Activated CD8-positive, alpha-beta memory T cell treated with anti-CD3 and anti-CD28 coated beads, Interleukin-2, amount 10 ng/mL, durations not matched to agents 7 days and 5 days (primary cell): Measurements from ENCODE around the gene KLHL30. TPM values are rescaled to one million over a fixed set of nuclear protein-coding genes. Genes with fewer than 3 reads are reported as not detected.
"Not testable (repeated sequence)": the region's sequence is repeated elsewhere in the genome, so short reads cannot be mapped to it uniquely, and the experiment has no call there.

ENCODE experiments used
- ATAC-seq: fragments of 150-1000 bp; cut with Tn5 transposase; one replicate; pipeline ENCODE4 v1.10.0; 2021; ENCODE audit warnings: moderate library complexity
- CTCF ChIA-PET: fragments of 350-600 bp; sonication (Branson Sonifier 250); formaldehyde crosslinking; loops from one replicate; lab custom pipeline; 2021; ENCODE audit warnings: antibody characterized with exemption; lab: Charles Lee
- DNase-seq: peaks from one replicate; pipeline ENCODE4 v3.0.0-alpha.2; 2020
- H3K27ac Mint-ChIP-seq: one replicate; pipeline ENCODE4 v1.8.0; 2021; ENCODE audit warnings: mild to moderate bottlenecking, mixed read lengths
- H3K27me3 Mint-ChIP-seq: one replicate; pipeline ENCODE4 v1.8.0; 2021; ENCODE audit warnings: mixed read lengths
- H3K36me3 Mint-ChIP-seq: one replicate; pipeline ENCODE4 v1.8.0; 2021; ENCODE audit warnings: mild to moderate bottlenecking, mixed read lengths
- H3K4me1 Mint-ChIP-seq: one replicate; pipeline ENCODE4 v1.8.0; 2021; ENCODE audit warnings: mixed read lengths
- H3K4me3 Mint-ChIP-seq: one replicate; pipeline ENCODE4 v1.8.0; 2021; ENCODE audit warnings: mild to moderate bottlenecking, moderate library complexity, mixed read lengths
- H3K9me3 Mint-ChIP-seq: one replicate; pipeline ENCODE4 v1.8.0; 2022; ENCODE audit warnings: low read depth, mixed read lengths
- total RNA-seq, 2 experiments: library from RNA; stranded (reverse); gene quantifications; one replicate each; pipeline ENCODE4 v1.2.3, GENCODE V29; 2021

KLHL30 gene
- total RNA-seq, 2 experiments from 2014 or later: not detected

GRCh38 chr2:238106698-238107524 lies 31.6 kb upstream of the KLHL30 start:
- ATAC-seq (no peak), DNase-seq (peak; percentile 39)
- Mint-ChIP-seq H3K9me3 (no peaks in the 10 kb centered on the region), H3K4me3 (no peak overlapping the region), H3K27me3 (no peaks in the 10 kb centered on the region), H3K27ac (no peak overlapping the region), H3K36me3 (no peaks in the 10 kb centered on the region), H3K4me1 (peaks cover 13% of the 10 kb centered on the region)
- CTCF ChIA-PET: no interaction called here

GRCh38 chr2:238107525-238108422 lies 30.7 kb upstream of the KLHL30 start:
- DNase-seq (peak; percentile 28), ATAC-seq (no peak)
- no peaks in the 10 kb centered on the region for H3K27me3 Mint-ChIP-seq
- H3K27ac Mint-ChIP-seq: no peak overlapping the region
- peaks cover 13% of the 10 kb centered on the region for H3K4me1 Mint-ChIP-seq
- CTCF ChIA-PET: no interaction called here
- no peaks in the 10 kb centered on the region for H3K36me3 Mint-ChIP-seq
- no peak overlapping the region for H3K4me3 Mint-ChIP-seq
- peaks cover 2% of the 10 kb centered on the region for H3K9me3 Mint-ChIP-seq

- DNase-seq: peak; percentile 55
- H3K4me1 Mint-ChIP-seq: peaks cover 13% of the 10 kb centered on the region
Observed at GRCh38 chr2:238108423-238109183, 29.9 kb upstream of the KLHL30 start.

GRCh38 chr2:238113611-238114010 lies 24.9 kb upstream of the KLHL30 start:
- no peak overlapping the region for H3K4me3 Mint-ChIP-seq
- CTCF ChIA-PET: no interaction called here
- H3K27ac Mint-ChIP-seq: no peak overlapping the region
- H3K4me1 Mint-ChIP-seq: peaks cover 7% of the 10 kb centered on the region
- DNase-seq: no peak
- ATAC-seq: no peak
- H3K36me3 Mint-ChIP-seq: no peaks in the 10 kb centered on the region
- H3K27me3 Mint-ChIP-seq: no peaks in the 10 kb centered on the region
- peaks cover 6% of the 10 kb centered on the region for H3K9me3 Mint-ChIP-seq

More at GRCh38 chr2:238108423-238109183, 29.9 kb upstream of the KLHL30 start:
- Mint-ChIP-seq H3K36me3 (no peaks in the 10 kb centered on the region), H3K4me3 (no peak overlapping the region), H3K9me3 (peaks cover 6% of the 10 kb centered on the region), H3K27ac (no peak overlapping the region), H3K27me3 (no peaks in the 10 kb centered on the region)
- CTCF ChIA-PET: no interaction called here
- peak; percentile 67 for ATAC-seq

GRCh38 chr2:238114331-238114841 lies 24.1 kb upstream of the KLHL30 start:
- ATAC-seq: no peak
- H3K27me3 Mint-ChIP-seq: peaks cover 3% of the 10 kb centered on the region
- H3K9me3 Mint-ChIP-seq: peaks cover 6% of the 10 kb centered on the region
- CTCF ChIA-PET: no interaction called here
- no peak overlapping the region for H3K27ac Mint-ChIP-seq
- no peak for DNase-seq
- no peaks in the 10 kb centered on the region for H3K4me1 Mint-ChIP-seq
- H3K36me3 Mint-ChIP-seq: no peaks in the 10 kb centered on the region
- H3K4me3 Mint-ChIP-seq: no peak overlapping the region

GRCh38 chr2:238114851-238115660 lies 23.4 kb upstream of the KLHL30 start:
- Mint-ChIP-seq H3K27me3 (peaks cover 3% of the 10 kb centered on the region), H3K4me3 (no peak overlapping the region), H3K9me3 (peaks cover 6% of the 10 kb centered on the region), H3K4me1 (no peaks in the 10 kb centered on the region), H3K27ac (no peak overlapping the region), H3K36me3 (no peaks in the 10 kb centered on the region)
- DNase-seq (no peak), ATAC-seq (no peak)
- CTCF ChIA-PET: no interaction called here

- H3K27ac Mint-ChIP-seq, H3K36me3 Mint-ChIP-seq, H3K4me1 Mint-ChIP-seq, H3K27me3 Mint-ChIP-seq, H3K9me3 Mint-ChIP-seq, CTCF ChIA-PET, ATAC-seq, H3K4me3 Mint-ChIP-seq, DNase-seq: not testable (repeated sequence)
Observed at GRCh38 chr2:238115709-238116108, 22.8 kb upstream of the KLHL30 start.

GRCh38 chr2:238116298-238117198 lies 21.9 kb upstream of the KLHL30 start:
- CTCF ChIA-PET: no interaction called here
- no peak for DNase-seq
- peaks cover 6% of the 10 kb centered on the region for H3K9me3 Mint-ChIP-seq
- no peaks in the 10 kb centered on the region for H3K4me1 Mint-ChIP-seq
- ATAC-seq: no peak
- H3K27ac Mint-ChIP-seq: no peak overlapping the region
- H3K4me3 Mint-ChIP-seq: no peak overlapping the region
- H3K27me3 Mint-ChIP-seq: peaks cover 3% of the 10 kb centered on the region
- no peaks in the 10 kb centered on the region for H3K36me3 Mint-ChIP-seq

- H3K27me3 Mint-ChIP-seq: peaks cover 3% of the 10 kb centered on the region
- no peaks in the 10 kb centered on the region for H3K4me1 Mint-ChIP-seq
- H3K9me3 Mint-ChIP-seq: peaks cover 6% of the 10 kb centered on the region
- H3K27ac Mint-ChIP-seq: no peak overlapping the region
- H3K36me3 Mint-ChIP-seq: no peaks in the 10 kb centered on the region
- ATAC-seq (no peak), DNase-seq (no peak)
- CTCF ChIA-PET: no interaction called here
- no peak overlapping the region for H3K4me3 Mint-ChIP-seq
Observed at GRCh38 chr2:238117199-238118154, 21.0 kb upstream of the KLHL30 start.

- ATAC-seq (no peak), DNase-seq (no peak)
- no peaks in the 10 kb centered on the region for H3K36me3 Mint-ChIP-seq
- no peaks in the 10 kb centered on the region for H3K4me1 Mint-ChIP-seq
- H3K4me3 Mint-ChIP-seq: no peak overlapping the region
- CTCF ChIA-PET: no interaction called here
- peaks cover 3% of the 10 kb centered on the region for H3K27me3 Mint-ChIP-seq
- H3K27ac Mint-ChIP-seq: no peak overlapping the region
- no peaks in the 10 kb centered on the region for H3K9me3 Mint-ChIP-seq
Observed at GRCh38 chr2:238119756-238120462, 18.6 kb upstream of the KLHL30 start.
